AML-193 (cell line): ENCODE measurements around the gene CCDC106.

Experiments
- DNase-seq, 2 experiments: peaks; one replicate each; lab custom pipeline; 2025; lab: John Stamatoyannopoulos, UW

CCDC106 gene

GRCh38 chr19:55683449-55684261 is 35.6 kb downstream of the CCDC106 start:
- no peak for DNase-seq

GRCh38 chr19:55684946-55685681 is 37.1 kb downstream of the CCDC106 start:
- no peak for DNase-seq

- DNase-seq: no peak
These were observed 37.8 kb downstream of the CCDC106 start for GRCh38 chr19:55685776-55686175.

- no peak for DNase-seq
These were observed 38.5 kb downstream of the CCDC106 start for GRCh38 chr19:55686311-55687050.

- DNase-seq: no peak
These were observed 39.5 kb downstream of the CCDC106 start for GRCh38 chr19:55687281-55688201.

- no peak for DNase-seq
These were observed 40.6 kb downstream of the CCDC106 start for GRCh38 chr19:55688422-55689218.

GRCh38 chr19:55689411-55690108 is 41.5 kb downstream of the CCDC106 start:
- no peak for DNase-seq

GRCh38 chr19:55690109-55690768 is 42.2 kb downstream of the CCDC106 start:
- no peak for DNase-seq

- no peak for DNase-seq
These were observed 42.9 kb downstream of the CCDC106 start for GRCh38 chr19:55690769-55691545.

GRCh38 chr19:55691561-55692481 is 43.8 kb downstream of the CCDC106 start:
- no peak for DNase-seq

- no peak for DNase-seq
These were observed 44.7 kb downstream of the CCDC106 start for GRCh38 chr19:55692681-55693081.

- DNase-seq: no peak
These were observed 45.4 kb downstream of the CCDC106 start for GRCh38 chr19:55693336-55693974.

- no peak for DNase-seq
These were observed 46.2 kb downstream of the CCDC106 start for GRCh38 chr19:55694241-55694655.

GRCh38 chr19:55694656-55695491 is 46.9 kb downstream of the CCDC106 start:
- DNase-seq: no peak

GRCh38 chr19:55695511-55696290 is 47.7 kb downstream of the CCDC106 start:
- no peak for DNase-seq
